ENCODE data around the gene PREPL.

Gene PREPL

GRCh38 chr2:44275927-44276303 is 85.4 kb downstream of the PREPL start (continued):
- TF ChIP-seq, protein P1, sequence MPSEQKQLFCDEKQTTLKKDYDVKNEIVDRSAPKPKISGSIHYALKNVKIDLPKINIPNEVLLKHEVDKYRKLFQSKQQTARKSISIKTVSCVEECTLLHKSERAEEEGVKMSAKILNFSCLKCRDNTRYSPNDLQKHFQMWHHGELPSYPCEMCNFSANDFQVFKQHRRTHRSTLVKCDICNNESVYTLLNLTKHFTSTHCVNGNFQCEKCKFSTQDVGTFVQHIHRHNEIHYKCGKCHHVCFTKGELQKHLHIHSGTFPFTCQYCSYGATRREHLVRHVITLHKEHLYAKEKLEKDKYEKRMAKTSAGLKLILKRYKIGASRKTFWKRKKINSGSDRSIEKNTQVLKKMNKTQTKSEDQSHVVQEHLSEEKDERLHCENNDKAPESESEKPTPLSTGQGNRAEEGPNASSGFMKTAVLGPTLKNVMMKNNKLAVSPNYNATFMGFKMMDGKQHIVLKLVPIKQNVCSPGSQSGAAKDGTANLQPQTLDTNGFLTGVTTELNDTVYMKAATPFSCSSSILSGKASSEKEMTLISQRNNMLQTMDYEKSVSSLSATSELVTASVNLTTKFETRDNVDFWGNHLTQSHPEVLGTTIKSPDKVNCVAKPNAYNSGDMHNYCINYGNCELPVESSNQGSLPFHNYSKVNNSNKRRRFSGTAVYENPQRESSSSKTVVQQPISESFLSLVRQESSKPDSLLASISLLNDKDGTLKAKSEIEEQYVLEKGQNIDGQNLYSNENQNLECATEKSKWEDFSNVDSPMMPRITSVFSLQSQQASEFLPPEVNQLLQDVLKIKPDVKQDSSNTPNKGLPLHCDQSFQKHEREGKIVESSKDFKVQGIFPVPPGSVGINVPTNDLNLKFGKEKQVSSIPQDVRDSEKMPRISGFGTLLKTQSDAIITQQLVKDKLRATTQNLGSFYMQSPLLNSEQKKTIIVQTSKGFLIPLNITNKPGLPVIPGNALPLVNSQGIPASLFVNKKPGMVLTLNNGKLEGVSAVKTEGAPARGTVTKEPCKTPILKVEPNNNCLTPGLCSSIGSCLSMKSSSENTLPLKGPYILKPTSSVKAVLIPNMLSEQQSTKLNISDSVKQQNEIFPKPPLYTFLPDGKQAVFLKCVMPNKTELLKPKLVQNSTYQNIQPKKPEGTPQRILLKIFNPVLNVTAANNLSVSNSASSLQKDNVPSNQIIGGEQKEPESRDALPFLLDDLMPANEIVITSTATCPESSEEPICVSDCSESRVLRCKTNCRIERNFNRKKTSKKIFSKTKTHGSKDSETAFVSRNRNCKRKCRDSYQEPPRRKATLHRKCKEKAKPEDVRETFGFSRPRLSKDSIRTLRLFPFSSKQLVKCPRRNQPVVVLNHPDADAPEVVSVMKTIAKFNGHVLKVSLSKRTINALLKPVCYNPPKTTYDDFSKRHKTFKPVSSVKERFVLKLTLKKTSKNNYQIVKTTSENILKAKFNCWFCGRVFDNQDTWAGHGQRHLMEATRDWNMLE (tag by site-specific recombination; conservative IDR thresholded peaks at IDR 0.05; ENCODE audit: low read depth) = no peak
- TF ChIP-seq ZBTB17 (tag by site-specific recombination; IDR thresholded peaks at IDR 0.05) = no peak
- no peak for TF ChIP-seq ZNF19 (tag by site-specific recombination; IDR thresholded peaks at IDR 0.05; ENCODE audit: low read depth)

GRCh38 chr2:44273596-44273995 is 87.7 kb downstream of the PREPL start:
- Histone ChIP-seq H3K27ac (ENCODE audit: extremely low read depth, low read depth, low read length) (no peak overlapping the region), H3K4me3 (ENCODE audit: low read depth, low read length) (no peak overlapping the region), H3K36me3 (ENCODE audit: control insufficient read depth in 2 of 2, insufficient read depth in 1 of 2, low read length in 2 of 2) (no peaks in the 10 kb centered on the region), H3K4me1 (ENCODE audit: control insufficient read depth, insufficient read depth, low read length) (no peaks in the 10 kb centered on the region), H3K9me3 (ENCODE audit: control insufficient read depth, insufficient read depth, low read depth, low read length) (no peaks in the 10 kb centered on the region)
- ChIA-PET CTCF (interaction anchor here (0.6 to 1.5 kb wide), 4 partner anchors 18 to 241 kb away, joined by 3 to 7 read pairs (median 4); no protein-coding TSS in a partner anchor), POLR2A (no interaction called here)
- TF ChIP-seq MZF1 (tag by site-specific recombination; IDR thresholded peaks at IDR 0.05; ENCODE audit: borderline replicate concordance) = no peak
- TF ChIP-seq ZNF433 (tag by site-specific recombination; IDR thresholded peaks at IDR 0.05; ENCODE audit: low read depth) = no peak
- TF ChIP-seq ZNF239 (tag by site-specific recombination; IDR thresholded peaks at IDR 0.05) = no peak
- TF ChIP-seq, protein P2, sequence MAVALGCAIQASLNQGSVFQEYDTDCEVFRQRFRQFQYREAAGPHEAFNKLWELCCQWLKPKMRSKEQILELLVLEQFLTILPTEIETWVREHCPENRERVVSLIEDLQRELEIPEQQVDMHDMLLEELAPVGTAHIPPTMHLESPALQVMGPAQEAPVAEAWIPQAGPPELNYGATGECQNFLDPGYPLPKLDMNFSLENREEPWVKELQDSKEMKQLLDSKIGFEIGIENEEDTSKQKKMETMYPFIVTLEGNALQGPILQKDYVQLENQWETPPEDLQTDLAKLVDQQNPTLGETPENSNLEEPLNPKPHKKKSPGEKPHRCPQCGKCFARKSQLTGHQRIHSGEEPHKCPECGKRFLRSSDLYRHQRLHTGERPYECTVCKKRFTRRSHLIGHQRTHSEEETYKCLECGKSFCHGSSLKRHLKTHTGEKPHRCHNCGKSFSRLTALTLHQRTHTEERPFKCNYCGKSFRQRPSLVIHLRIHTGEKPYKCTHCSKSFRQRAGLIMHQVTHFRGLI (tag by site-specific recombination; IDR thresholded peaks at IDR 0.05) = no peak
- TF ChIP-seq ZNF404 (tag by site-specific recombination; IDR thresholded peaks at IDR 0.05) = no peak
- no peak for TF ChIP-seq ZNF596 (tag by site-specific recombination; IDR thresholded peaks at IDR 0.05)
- TF ChIP-seq MEIS1 (CRISPR knock-in tag; IDR thresholded peaks at IDR 0.05; ENCODE audit: borderline replicate concordance) = no peak
- TF ChIP-seq, protein P3, sequence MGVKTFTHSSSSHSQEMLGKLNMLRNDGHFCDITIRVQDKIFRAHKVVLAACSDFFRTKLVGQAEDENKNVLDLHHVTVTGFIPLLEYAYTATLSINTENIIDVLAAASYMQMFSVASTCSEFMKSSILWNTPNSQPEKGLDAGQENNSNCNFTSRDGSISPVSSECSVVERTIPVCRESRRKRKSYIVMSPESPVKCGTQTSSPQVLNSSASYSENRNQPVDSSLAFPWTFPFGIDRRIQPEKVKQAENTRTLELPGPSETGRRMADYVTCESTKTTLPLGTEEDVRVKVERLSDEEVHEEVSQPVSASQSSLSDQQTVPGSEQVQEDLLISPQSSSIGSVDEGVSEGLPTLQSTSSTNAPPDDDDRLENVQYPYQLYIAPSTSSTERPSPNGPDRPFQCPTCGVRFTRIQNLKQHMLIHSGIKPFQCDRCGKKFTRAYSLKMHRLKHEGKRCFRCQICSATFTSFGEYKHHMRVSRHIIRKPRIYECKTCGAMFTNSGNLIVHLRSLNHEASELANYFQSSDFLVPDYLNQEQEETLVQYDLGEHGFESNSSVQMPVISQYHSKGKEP (tag by site-specific recombination; IDR thresholded peaks at IDR 0.05) = no peak
- TF ChIP-seq ZNF174 (tag by site-specific recombination; IDR thresholded peaks at IDR 0.05) = no peak
- TF ChIP-seq ZNF416 (tag by site-specific recombination; IDR thresholded peaks at IDR 0.05) = no peak
- TF ChIP-seq ZNF561 (tag by site-specific recombination; IDR thresholded peaks at IDR 0.05; ENCODE audit: borderline replicate concordance) = no peak
- TF ChIP-seq ZNF354C (tag by site-specific recombination; IDR thresholded peaks at IDR 0.05; ENCODE audit: borderline replicate concordance, low read depth) = no peak
- no peak for TF ChIP-seq ZNF621 (tag by site-specific recombination; IDR thresholded peaks at IDR 0.05)
- TF ChIP-seq ZNF610 (tag by site-specific recombination; IDR thresholded peaks at IDR 0.05; ENCODE audit: borderline replicate concordance) = no peak
- TF ChIP-seq ZFHX2 (tag by site-specific recombination; conservative IDR thresholded peaks at IDR 0.05) = no peak
- TF ChIP-seq ZBTB49 (tag by site-specific recombination; IDR thresholded peaks at IDR 0.05; ENCODE audit: low read depth) = no peak
